Body of pancreas (tissue), 4 donors: ENCODE results near the gene PARVG. TPM values are rescaled to one million over a fixed set of nuclear protein-coding genes. Genes with fewer than 3 reads are reported as not detected.

Source experiments
- ATAC-seq: fragments of 150-250 bp; one replicate; pipeline ENCODE4 v1.9.1; 2016
- DNase-seq, 4 donors: peaks; one replicate each; pipeline ENCODE4 v3.0.0-alpha.2; 2019
- H3K27ac ChIP-seq, 4 donors: fragments of 200-600 bp; sonication (generic); 1 replicate in 3 of 4; 2 replicates in 1 of 4; pipeline versions ENCODE4 v1.5.1 to v1.6.1; 2016 to 2019; ENCODE audit warnings: mild to moderate bottlenecking in 1 of 4, mixed read lengths in 1 of 4, moderate library complexity in 1 of 4
- H3K27me3 ChIP-seq, 2 donors: fragments of 200-600 bp; sonication (generic); one replicate each; pipeline ENCODE4 v1.6.0; 2016; ENCODE audit warnings: mild to moderate bottlenecking in 1 of 2
- H3K36me3 ChIP-seq, 2 donors: fragments of 200-600 bp; sonication (generic); replicated peaks in 1 of 2; 2 replicates each; pipeline ENCODE4 v1.5.1; 2016; ENCODE audit warnings: low read depth in 2 of 2; ENCODE audit not compliant: insufficient read depth in 1 of 2
- H3K4me1 ChIP-seq: fragments of 200-600 bp; sonication (generic); one replicate; pipeline ENCODE4 v1.6.0; 2016
- H3K4me3 ChIP-seq, 2 donors: fragments of 200-600 bp; sonication (generic); 1 replicate in 1 of 2; 2 replicates in 1 of 2; pipeline ENCODE4 v1.5.1; 2016 to 2019
- H3K9me3 ChIP-seq, 3 donors: fragments of 200-600 bp; sonication (generic); 1 replicate in 2 of 3; 2 replicates in 1 of 3; pipeline ENCODE4 v1.5.1; 2016
- POLR2A ChIP-seq, 3 donors: fragments of 450-650 bp; IDR thresholded peaks; one replicate each; pipeline ENCODE4 v1.6.1; 2016; ENCODE audit warnings: antibody characterized with exemption in 3 of 3, mild to moderate bottlenecking in 2 of 3
- WGBS, 2 donors: methylation state at CpG; one replicate each; pipeline ENCODE4 v1.1.5; 2017; 5-methylcytosine and 5-hydroxymethylcytosine counted together
- intact Hi-C: fragments of 100-400 bp; cut with DNase I; formaldehyde crosslinking; loops from one replicate; pipeline ENCODE4 v1.15.1; 2023
- total RNA-seq, 2 donors: library from RNA; depleted of rRNA; stranded (reverse); fragments of >200 nt; gene quantifications; one replicate each; pipeline ENCODE4 v1.1.0, GENCODE V29; 2016
- TF ChIP-seq, protein P1 (sequence below), 7 experiments: fragments of 450-650 bp in 4 of 7; fragments of 200-600 bp in 3 of 7; sonication (generic) in 3 of 7; IDR thresholded peaks; one replicate each; pipeline ENCODE4 v1.5.1; 2016 to 2019; ENCODE audit warnings: antibody characterized with exemption in 7 of 7

PARVG gene
- total RNA-seq, 2 donors from 2014 or later = 8.8 to 13.2 TPM

DNA sequence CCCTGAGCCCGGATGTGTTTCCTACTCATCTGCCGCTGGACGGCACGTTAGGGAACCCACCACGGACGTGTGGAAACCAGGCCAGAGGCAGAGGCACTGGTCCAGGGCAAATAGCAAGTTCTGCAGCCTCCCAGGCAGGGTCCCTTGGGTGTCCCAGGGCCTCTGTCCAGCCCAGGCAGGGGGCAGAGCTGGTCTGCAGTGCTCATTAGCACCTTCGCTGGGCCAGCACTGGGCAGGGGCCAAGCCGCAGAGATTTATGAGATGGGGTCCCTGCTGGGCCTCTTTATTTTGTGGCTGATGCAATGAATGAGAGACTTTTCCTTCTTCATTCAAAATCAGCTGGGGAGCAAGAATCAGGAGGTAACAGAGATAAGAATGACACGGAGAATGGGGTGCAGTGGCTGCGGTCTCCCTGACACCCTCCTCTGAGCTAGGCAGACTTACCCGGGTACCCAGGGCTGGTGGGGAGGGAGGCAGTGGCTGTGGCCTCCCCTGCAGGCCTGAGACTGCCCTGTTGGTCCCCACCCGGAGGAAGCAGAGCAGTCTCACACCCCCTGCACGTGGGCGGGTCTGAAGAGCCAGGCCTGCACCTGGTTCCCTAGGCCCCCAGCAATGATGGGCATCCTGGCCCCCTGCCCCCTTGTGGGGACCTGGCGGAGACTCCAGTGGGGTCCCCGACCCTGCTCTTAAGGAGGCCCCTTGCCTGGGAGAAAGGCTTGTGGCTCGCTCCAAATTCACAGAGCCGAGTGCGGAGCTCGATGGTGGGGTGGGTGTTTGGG is 14.0 kb upstream of the PARVG start:
- H3K9me3 ChIP-seq = no peaks in the 10 kb centered on the region
- 85 to 88% methylated on average over 7 to 18 of the region's 20 CpGs for WGBS, 2 donors
- no peak overlapping the region for H3K4me3 ChIP-seq
- H3K36me3 ChIP-seq = no peaks in the 10 kb centered on the region
- H3K27me3 ChIP-seq = no peaks in the 10 kb centered on the region
- no peaks in the 10 kb centered on the region for H3K4me1 ChIP-seq
- intact Hi-C loops = no loop called here
- DNase-seq (no peak), ATAC-seq (no peak)
- H3K27ac ChIP-seq = no peak overlapping the region
- no peak for TF ChIP-seq POLR2A (IDR thresholded peaks at IDR 0.05)
- TF ChIP-seq, protein P1, sequence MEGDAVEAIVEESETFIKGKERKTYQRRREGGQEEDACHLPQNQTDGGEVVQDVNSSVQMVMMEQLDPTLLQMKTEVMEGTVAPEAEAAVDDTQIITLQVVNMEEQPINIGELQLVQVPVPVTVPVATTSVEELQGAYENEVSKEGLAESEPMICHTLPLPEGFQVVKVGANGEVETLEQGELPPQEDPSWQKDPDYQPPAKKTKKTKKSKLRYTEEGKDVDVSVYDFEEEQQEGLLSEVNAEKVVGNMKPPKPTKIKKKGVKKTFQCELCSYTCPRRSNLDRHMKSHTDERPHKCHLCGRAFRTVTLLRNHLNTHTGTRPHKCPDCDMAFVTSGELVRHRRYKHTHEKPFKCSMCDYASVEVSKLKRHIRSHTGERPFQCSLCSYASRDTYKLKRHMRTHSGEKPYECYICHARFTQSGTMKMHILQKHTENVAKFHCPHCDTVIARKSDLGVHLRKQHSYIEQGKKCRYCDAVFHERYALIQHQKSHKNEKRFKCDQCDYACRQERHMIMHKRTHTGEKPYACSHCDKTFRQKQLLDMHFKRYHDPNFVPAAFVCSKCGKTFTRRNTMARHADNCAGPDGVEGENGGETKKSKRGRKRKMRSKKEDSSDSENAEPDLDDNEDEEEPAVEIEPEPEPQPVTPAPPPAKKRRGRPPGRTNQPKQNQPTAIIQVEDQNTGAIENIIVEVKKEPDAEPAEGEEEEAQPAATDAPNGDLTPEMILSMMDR (IDR thresholded peaks at IDR 0.05) = no peak

DNA sequence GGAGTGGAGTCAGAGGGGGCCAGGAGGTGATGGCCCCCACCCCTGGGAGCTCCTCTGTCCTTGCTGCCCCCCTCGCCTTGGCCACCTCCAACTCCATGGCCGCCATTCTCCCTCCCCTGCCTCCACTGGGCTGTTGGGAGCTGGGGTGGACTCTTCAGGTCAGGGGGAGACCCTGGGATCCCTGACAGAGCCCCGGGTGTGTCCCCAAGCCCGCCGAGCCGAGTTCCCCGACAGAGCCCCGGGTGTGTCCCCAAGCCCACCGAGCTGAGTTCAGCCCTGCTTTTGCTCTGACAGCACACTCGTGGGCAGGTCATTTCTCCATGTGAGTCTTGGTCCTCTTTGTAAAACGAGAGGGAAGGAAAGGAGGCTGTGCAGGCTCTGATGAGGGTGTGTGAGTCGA is 13.2 kb upstream of the PARVG start:
- H3K36me3 ChIP-seq = no peaks in the 10 kb centered on the region
- TF ChIP-seq, protein P1 (IDR thresholded peaks at IDR 0.05) = no peak
- no peak for TF ChIP-seq POLR2A (IDR thresholded peaks at IDR 0.05)
- DNase-seq (no peak), ATAC-seq (no peak)
- no peaks in the 10 kb centered on the region for H3K4me1 ChIP-seq
- 76 to 86% methylated on average over 5 to 12 of the region's 12 CpGs for WGBS, 2 donors
- H3K9me3 ChIP-seq = no peaks in the 10 kb centered on the region
- H3K27me3 ChIP-seq = no peaks in the 10 kb centered on the region
- H3K4me3 ChIP-seq = no peak overlapping the region
- H3K27ac ChIP-seq = no peak overlapping the region
- intact Hi-C loops = no loop called here

- H3K4me1 ChIP-seq = no peaks in the 10 kb centered on the region
- intact Hi-C loops = no loop called here
- no peaks in the 10 kb centered on the region for H3K9me3 ChIP-seq
- TF ChIP-seq, protein P1 (IDR thresholded peaks at IDR 0.05) = no peak
- no peak for TF ChIP-seq POLR2A (IDR thresholded peaks at IDR 0.05)
- WGBS, 2 donors = 80 to 87% methylated on average over 3 to 13 of the region's 13 CpGs
- no peak for ATAC-seq
- H3K27me3 ChIP-seq = no peaks in the 10 kb centered on the region
- H3K27ac ChIP-seq = no peak overlapping the region
- H3K36me3 ChIP-seq = no peaks in the 10 kb centered on the region
- H3K4me3 ChIP-seq = no peak overlapping the region
- DNase-seq = no peak
Observed at GRCh38 chr22:44168206-44168605, 12.5 kb upstream of the PARVG start.

- WGBS, 2 donors = 76 to 86% methylated on average over 9 to 11 of the region's 11 CpGs
- no peak for DNase-seq
- no peak for ATAC-seq
Observed at GRCh38 chr22:44170470-44170869, 10.3 kb upstream of the PARVG start.

More at GRCh38 chr22:44170470-44170869, 10.3 kb upstream of the PARVG start:
- H3K36me3 ChIP-seq = no peaks in the 10 kb centered on the region
- no peak overlapping the region for H3K27ac ChIP-seq
- no peaks in the 10 kb centered on the region for H3K9me3 ChIP-seq
- TF ChIP-seq, protein P1 (IDR thresholded peaks at IDR 0.05) = no peak
- no peak for TF ChIP-seq POLR2A (IDR thresholded peaks at IDR 0.05)
- no peaks in the 10 kb centered on the region for H3K27me3 ChIP-seq
- H3K4me1 ChIP-seq = no peaks in the 10 kb centered on the region
- no peak overlapping the region for H3K4me3 ChIP-seq
- intact Hi-C loops = no loop called here
